Pancreas (tissue), 10 donors: Measurements from ENCODE around the gene SPECC1. TPM values are rescaled to one million over a fixed set of nuclear protein-coding genes. Genes with fewer than 3 reads are reported as not detected.

ENCODE experiments used
- ATAC-seq, 4 donors: fragments of 200-7000 bp; cut with Tn5 transposase; one replicate each; pipeline versions ENCODE4 v1.8.0 to v1.9.1; 2020; ENCODE audit warnings: mild to moderate bottlenecking in 4 of 4, moderate library complexity in 4 of 4
- DNase-seq, 6 donors: peaks; one replicate each; pipeline ENCODE4 v3.0.0-alpha.2; 2020
- FAIRE-seq: peaks from 2 replicates; lab custom pipeline; 2012; peaks lifted over from hg19 to GRCh38; lab: Jason Lieb, UNC
- H3K27ac ChIP-seq, 4 donors: fragments of 200-600 bp; sonication (generic); 1 replicate in 3 of 4; 2 replicates in 1 of 4; pipeline versions ENCODE4 v1.5.0 to v1.8.0; 2020
- H3K27me3 ChIP-seq, 4 donors: fragments of 200-600 bp; one replicate each; pipeline ENCODE4 v1.8.0; 2021
- H3K36me3 ChIP-seq, 3 donors: fragments of 200-600 bp; sonication (generic) in 1 of 3; one replicate each; pipeline versions ENCODE4 v1.5.0 to v1.8.0; 2020 to 2021
- H3K4me1 ChIP-seq, 3 donors: fragments of 200-600 bp; one replicate each; pipeline ENCODE4 v1.8.0; 2021
- H3K4me3 ChIP-seq, 4 donors: fragments of 200-600 bp; sonication (generic) in 2 of 4; one replicate each; pipeline versions ENCODE4 v1.5.0 to v1.8.0; 2020 to 2021
- H3K9me3 ChIP-seq, 4 donors: fragments of 200-600 bp; one replicate each; pipeline ENCODE4 v1.8.0; 2021
- CTCF ChIP-seq, 4 donors: fragments of 200-600 bp; sonication (generic) in 3 of 4; IDR thresholded peaks; one replicate each; pipeline versions ENCODE4 v1.5.0 to v1.8.0; 2021; ENCODE audit warnings: antibody characterized with exemption in 4 of 4
- WGBS, 2 donors: extraction: QIAGEN DNeasy Blood & Tissue Kit; methylation state at CpG; one replicate each; pipeline ENCODE4 v1.1.7; 2013; 5-methylcytosine and 5-hydroxymethylcytosine counted together
- intact Hi-C, 3 donors: fragments of 100-400 bp; cut with DNase I; formaldehyde crosslinking; loops; one replicate each; pipeline versions ENCODE4 v1.11.1 to v1.14.2; 2022
- polyA plus RNA-seq, 2 donors: library from polyadenylated mRNA; stranded (reverse); fragments of 200-250 nt; gene quantifications; one replicate each; pipeline ENCODE4 v1.2.3, GENCODE V29; 2013
- total RNA-seq, 6 donors: library from RNA; stranded (reverse); fragmentation: NEBNext Ultra II Directional in 4 of 6; extraction: Animal tissue kit (Norgen Biotek cat#: 25700) in 4 of 6; gene quantifications; one replicate each; pipeline versions ENCODE4 v1.2.1 to v1.2.4, GENCODE V29; 2021 to 2023
- donor health status: healthy with polysubstance abuse.
- donor health status: DM: no; HTN: no; CAD: no; lungs with moderate emphysema.
- donor health status: DM: no; HTN: no; CAD: no.
- donor health status: control.
- donor health status: control.
- donor health status: Bipolar disorder and iron deficiency.
- donor health status: DM: yes; HTN: yes; CAD: no.
- donor health status: DM: no; HTN: no; CAD: no.
- donor health status: DM: no; HTN: no; CAD: no.
- donor health status: DM: yes; HTN: yes; CAD: no.

The SPECC1 gene
- total and polyA plus RNA-seq, 8 donors = 5.6 to 22.2 (median 8.1) TPM

- Histone ChIP-seq H3K4me3 (no peak overlapping the region), H3K27me3 (no peaks in the 10 kb centered on the region), H3K9me3 (no peaks in the 10 kb centered on the region), H3K36me3 (no peaks in the 10 kb centered on the region), H3K4me1 (no peaks in the 10 kb centered on the region), H3K27ac (no peak overlapping the region)
- TF ChIP-seq CTCF (IDR thresholded peaks at IDR 0.05) = no peak
- no peak for DNase-seq
- FAIRE-seq = no peak
- no peak for ATAC-seq
- intact Hi-C loops = no loop called here
- WGBS, 2 donors = 63 to 70% methylated on average over 3 of the region's 3 CpGs
These were observed 258.3 kb downstream of the SPECC1 start for GRCh38 chr17:20267459-20267842.

DNA sequence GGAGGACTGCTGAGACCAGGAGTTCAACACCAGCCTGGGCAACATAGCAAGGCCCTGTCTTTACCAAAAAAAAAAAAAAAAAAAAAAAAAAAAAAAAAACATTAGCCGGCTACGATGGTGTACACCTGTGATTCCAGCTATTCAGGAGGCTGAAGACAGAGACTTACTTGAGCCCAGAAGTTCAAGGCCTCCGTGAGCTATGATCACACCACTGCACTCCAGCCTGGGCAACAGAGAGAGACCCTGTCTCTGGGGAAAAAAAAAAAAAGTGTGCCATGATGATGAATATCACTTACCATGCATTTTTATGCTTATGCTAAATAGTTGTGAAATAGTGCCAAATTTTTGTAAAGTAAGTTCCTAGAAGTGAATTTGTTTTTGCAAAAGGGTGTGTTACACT lies 261.2 kb downstream of the SPECC1 start:
- FAIRE-seq = no peak
- H3K36me3 ChIP-seq = no peaks in the 10 kb centered on the region
- no peak overlapping the region for H3K27ac ChIP-seq
- TF ChIP-seq CTCF (IDR thresholded peaks at IDR 0.05) = no peak
- H3K9me3 ChIP-seq = no peaks in the 10 kb centered on the region
- WGBS, 2 donors = 95% methylated on average over 3 of the region's 3 CpGs
- ATAC-seq = no peak
- H3K27me3 ChIP-seq = no peaks in the 10 kb centered on the region
- no peak overlapping the region for H3K4me3 ChIP-seq
- no peak for DNase-seq
- H3K4me1 ChIP-seq = no peaks in the 10 kb centered on the region
- intact Hi-C loops = no loop called here

DNA sequence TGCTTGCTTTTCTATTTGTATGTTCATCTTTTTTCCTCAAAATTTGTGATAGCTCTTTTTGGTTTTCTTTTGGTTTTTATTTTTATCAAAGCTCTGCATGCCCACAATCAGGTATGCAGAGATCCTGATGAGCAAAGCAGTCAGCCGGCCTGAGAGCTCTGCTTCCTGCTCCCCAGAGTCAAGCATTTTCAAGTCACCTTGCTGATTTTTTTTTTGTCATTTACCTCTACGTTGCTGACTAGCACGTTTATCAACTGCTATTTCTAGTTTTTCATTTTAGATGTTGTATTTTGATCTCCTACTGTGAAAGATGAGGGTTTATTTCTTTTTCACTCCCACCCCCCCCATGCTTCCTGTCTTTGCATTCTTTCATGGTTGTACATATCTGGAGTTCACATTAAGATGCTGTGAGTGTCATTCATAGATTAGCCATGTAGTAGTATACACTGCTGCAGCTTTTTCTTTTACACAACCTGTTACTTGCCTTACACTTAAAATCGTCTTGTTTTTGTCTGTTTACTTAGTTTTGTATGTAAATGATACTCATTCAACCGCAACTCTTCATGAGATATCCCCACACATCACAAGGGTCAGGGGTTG lies 262.0 kb downstream of the SPECC1 start:
- Histone ChIP-seq H3K27me3 (no peaks in the 10 kb centered on the region), H3K36me3 (no peaks in the 10 kb centered on the region), H3K4me1 (no peaks in the 10 kb centered on the region), H3K9me3 (no peaks in the 10 kb centered on the region), H3K4me3 (no peak overlapping the region), H3K27ac (no peak overlapping the region)
- WGBS, 2 donors = 67 to 73% methylated on average over 5 of the region's 5 CpGs
- intact Hi-C loops = no loop called here
- no peak for DNase-seq
- no peak for FAIRE-seq
- no peak for TF ChIP-seq CTCF (IDR thresholded peaks at IDR 0.05)
- no peak for ATAC-seq

- 89 to 93% methylated on average over 8 of the region's 8 CpGs for WGBS, 2 donors
- no peak for ATAC-seq
- FAIRE-seq = no peak
These were observed 264.8 kb downstream of the SPECC1 start for GRCh38 chr17:20273741-20274500.

More at GRCh38 chr17:20273741-20274500, 264.8 kb downstream of the SPECC1 start:
- Histone ChIP-seq H3K9me3 (no peaks in the 10 kb centered on the region), H3K4me3 (no peak overlapping the region), H3K27ac (no peak overlapping the region), H3K36me3 (no peaks in the 10 kb centered on the region), H3K27me3 (no peaks in the 10 kb centered on the region), H3K4me1 (no peaks in the 10 kb centered on the region)
- intact Hi-C loops = no loop called here
- DNase-seq = no peak
- TF ChIP-seq CTCF (IDR thresholded peaks at IDR 0.05) = no peak
